HG03342 (cell line): ENCODE measurements around the gene AMPD3.
A peak's percentile ranks its signal among the peaks of the same experiment; 100 is the strongest.

Source experiments
- ATAC-seq: cut with Tn5 transposase; IDR thresholded peaks from one replicate; pipeline ENCODE4 v1.9.1; 2021; ENCODE audit warnings: mild to moderate bottlenecking, moderate library complexity; ENCODE audit not compliant: unreplicated experiment

The AMPD3 gene

DNA sequence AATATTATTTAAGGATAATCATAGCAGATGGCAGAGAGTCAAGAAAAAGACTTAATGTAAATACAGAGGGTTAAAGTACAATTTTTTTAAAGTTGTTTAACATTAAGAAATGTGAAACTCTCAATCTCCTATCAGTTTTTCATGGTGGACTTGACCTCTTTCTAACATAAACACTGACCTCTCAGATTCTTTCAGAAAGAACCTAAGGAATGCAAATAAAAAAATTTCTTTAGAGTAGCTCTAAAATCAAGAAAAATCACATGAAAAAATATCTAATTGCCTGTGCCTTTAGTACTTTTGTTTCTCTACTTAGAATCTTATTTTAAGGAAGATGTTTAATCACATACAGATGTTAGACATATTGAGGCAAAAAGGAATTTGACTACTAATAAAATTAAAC, 73.1 kb downstream of the AMPD3 start:
- ATAC-seq, result no peak

GRCh38 chr11:10529279-10529678, 74.2 kb downstream of the AMPD3 start:
- ATAC-seq, result no peak

DNA sequence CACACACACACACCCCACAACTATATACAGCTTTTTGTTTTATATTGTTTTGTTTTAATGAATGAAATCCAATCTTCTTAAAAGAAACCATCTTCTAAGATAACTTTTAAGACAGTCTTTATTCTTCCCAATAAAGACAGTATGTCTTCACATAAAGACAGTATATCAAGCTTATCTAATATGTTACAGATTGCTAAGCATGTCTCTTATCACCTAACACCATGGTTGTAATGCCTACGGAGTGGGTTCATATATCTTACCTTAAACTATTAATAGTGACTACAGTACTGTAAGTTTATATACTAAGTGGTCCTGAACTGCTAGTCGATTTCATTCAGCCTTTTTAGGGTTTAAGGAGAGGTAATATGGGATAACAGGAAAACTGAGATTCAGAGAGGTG, 77.5 kb downstream of the AMPD3 start:
- ATAC-seq, result no peak

GRCh38 chr11:10533323-10533722, 78.3 kb downstream of the AMPD3 start:
- no peak for ATAC-seq

DNA sequence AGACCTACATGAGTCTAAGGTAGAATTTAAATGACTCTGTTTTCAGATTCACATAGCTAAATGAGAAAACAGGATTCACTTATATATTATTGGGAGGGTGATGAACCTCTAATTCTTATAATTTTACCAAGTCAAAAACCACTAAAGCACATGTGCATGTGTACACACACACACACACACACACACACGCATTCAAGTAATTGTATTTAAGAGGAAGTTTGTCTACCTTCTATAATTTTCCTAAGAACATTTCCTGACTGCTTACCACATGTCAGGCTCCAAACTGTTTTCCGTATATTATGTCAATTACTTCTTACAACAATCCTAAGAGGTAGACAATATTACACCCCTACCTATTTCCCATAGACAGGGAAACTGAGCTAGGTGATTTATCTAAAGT, 79.3 kb downstream of the AMPD3 start:
- ATAC-seq, result no peak

- ATAC-seq, result no peak
These were observed 82.5 kb downstream of the AMPD3 start for GRCh38 chr11:10537600-10537999.

DNA sequence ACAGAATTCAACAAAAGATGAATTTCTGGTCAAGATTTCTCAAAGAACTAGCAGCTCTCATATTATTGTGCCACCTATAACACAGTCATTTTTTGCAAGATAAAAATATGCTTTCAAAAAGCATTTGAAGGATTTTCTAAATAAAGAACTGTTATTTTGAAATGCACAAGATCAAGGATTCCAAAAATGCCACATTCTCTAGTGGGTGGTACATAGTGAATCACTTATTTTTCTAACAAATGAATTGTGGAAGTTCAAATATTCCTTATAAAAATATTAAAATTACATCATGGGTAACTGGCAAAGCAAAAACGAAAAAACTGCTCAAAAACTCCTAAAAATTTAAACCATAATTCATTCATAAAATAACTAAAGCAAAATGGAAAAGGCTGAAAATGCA, 83.9 kb downstream of the AMPD3 start:
- ATAC-seq, result no peak

- no peak for ATAC-seq
These were observed 84.3 kb downstream of the AMPD3 start for GRCh38 chr11:10539339-10539738.

- ATAC-seq, result peak; percentile 11
These were observed 85.5 kb downstream of the AMPD3 start for GRCh38 chr11:10540546-10540914.

GRCh38 chr11:10540915-10541560, 86.0 kb downstream of the AMPD3 start, which contains the start of gene RNF141:
Gene RNF141 (minus strand): TSS chr11:10541187. CDS start chr11:10534158, 7,029 bp downstream.
- ATAC-seq, result peak; percentile 97

- ATAC-seq, result no peak
These were observed 86.5 kb downstream of the AMPD3 start for GRCh38 chr11:10541561-10541930.

- ATAC-seq, result no peak
These were observed 87.7 kb downstream of the AMPD3 start for GRCh38 chr11:10542776-10543175.

- ATAC-seq, result no peak
These were observed 88.7 kb downstream of the AMPD3 start for GRCh38 chr11:10543782-10544181.

DNA sequence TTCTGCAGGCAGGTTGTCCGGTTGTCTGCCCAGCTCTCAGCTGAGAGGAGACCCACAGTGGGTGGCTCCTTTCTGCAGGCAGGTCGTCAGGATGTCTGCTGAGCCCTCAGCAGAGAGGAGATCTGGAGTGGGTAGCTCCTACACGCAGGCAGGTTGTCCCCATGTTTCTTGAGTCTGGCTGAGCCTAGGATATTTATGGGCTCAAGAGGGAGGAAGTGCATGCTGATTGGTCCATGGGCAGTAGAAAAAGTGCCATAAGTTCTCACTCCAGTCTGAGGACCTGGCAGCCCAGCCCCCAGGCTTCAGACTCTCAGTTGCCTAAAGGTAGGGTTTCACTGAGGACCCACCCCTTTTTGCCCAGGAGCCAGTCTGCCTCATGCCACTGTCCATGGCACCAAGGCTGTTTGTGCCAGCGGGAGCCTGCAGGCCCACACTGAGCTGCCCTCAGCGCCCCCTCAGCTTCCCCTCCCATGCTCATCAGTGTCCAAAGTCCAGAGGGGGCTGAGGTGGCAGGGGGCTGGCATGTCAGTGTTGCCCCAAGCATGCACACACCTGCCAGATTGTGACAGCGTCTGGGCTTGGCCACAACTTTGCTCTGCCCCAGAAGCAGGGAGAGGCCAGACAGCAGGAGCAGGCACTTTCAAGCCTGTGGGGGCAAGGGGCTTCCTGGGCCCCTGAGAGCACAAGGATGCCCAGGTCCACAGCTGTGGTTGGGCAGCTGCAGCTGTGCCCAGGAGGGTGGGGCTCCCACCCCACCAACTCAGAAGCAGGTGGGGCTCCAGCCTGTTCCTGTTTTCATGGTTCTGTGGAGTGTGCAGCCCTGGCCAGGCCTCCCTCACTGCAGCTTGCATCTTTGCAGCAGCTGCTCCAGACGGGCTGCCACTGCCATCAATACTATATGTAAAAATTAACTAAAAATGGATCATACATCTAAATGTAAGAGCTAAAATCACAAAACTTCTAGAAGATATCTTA, 89.7 kb downstream of the AMPD3 start:
- no peak for ATAC-seq

DNA sequence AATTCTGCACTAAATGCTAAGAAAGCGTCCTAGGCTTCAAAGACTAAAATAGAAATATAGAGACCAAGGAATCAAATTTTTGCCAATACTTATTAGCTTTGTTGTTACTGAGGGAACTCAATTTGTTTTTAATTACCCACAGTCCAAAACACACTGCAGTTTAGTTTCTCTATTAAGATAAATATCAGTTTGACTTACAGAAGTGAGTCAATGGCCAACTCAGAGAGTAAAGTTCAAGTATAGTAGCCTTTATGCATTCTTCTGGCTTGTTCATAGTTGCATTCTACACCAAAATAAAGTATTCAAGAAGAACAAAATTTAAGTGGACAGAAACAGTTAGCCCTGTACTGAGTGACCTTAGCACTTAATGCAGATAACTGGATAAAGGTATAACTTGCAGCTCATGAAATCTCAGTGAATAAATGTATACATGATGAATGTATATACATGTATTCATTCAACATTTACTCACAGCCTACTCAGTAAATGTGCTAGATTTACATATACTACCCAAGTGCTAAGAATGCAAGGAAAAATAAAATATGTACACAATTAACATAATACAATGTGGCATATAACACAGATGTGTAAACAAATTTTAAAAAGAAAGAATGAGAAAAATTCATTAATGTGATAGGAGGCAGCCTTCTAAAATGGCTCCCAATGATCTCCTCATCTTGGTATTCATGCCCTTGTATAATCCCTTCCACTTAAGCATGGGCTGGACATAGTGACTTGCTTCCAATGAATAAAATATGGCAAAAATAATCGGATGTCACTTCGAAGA, 95.6 kb downstream of the AMPD3 start:
- no peak for ATAC-seq

DNA sequence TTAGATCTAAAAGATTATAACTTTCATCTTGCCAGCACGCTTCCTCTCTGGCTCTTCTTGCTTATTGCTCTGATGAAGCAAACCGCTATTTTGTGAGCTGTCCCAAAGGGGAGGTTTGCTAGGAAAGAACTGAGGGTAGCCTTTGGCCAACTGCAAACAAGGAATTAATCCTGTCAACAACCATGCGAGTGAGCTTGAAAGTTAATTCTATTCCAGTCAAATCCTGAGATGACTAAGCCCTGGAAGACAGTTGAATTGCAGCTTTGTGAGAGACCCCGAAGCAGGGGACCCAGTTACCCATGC, 96.2 kb downstream of the AMPD3 start:
- no peak for ATAC-seq

GRCh38 chr11:10551845-10552352, 96.8 kb downstream of the AMPD3 start:
- no peak for ATAC-seq

DNA sequence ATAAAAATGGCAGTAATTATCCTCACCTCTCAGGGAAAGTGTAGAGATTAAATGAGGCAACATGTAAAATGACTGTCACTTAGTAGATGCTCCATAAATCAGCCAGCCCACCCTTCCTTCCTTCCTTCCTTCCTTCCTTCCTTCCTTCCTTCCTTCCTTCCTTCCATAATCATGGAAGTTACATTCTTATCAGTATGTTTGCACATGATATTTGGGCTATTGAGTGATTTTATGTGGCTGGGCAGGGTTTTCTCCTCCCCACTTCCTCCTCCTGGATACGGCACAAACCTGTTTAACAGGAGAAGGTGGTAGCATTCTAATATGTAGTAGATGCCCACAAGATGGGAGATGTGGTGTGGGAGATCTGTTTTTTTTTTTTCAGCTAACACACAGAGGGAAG, 101.5 kb downstream of the AMPD3 start:
- no peak for ATAC-seq
